K562 (cell line): Measurements from ENCODE around the gene KCNH2. TPM values are rescaled to one million over a fixed set of nuclear protein-coding genes. Genes with fewer than 3 reads are reported as not detected.
A peak's percentile ranks its signal among the peaks of the same experiment; 100 is the strongest.

Experiments used
- CGGBP1 ChIP-seq: fragments of 250-450 bp; sonication (Bioruptor Pico); IDR thresholded peaks from 2 replicates; pipeline ENCODE4 v1.9.0; 2021; ENCODE audit warnings: mild to moderate bottlenecking
- NCOA6 ChIP-seq: fragments of 450-650 bp; IDR thresholded peaks from 2 replicates; pipeline ENCODE4 v1.6.1; 2017; ENCODE audit warnings: mild to moderate bottlenecking
- SAP30 ChIP-seq: fragments of 200-600 bp; sonication (generic); IDR thresholded peaks from 2 replicates; pipeline ENCODE4 v1.6.1; 2012; ENCODE audit warnings: borderline replicate concordance, low read depth, mild to moderate bottlenecking, moderate library complexity, low read length, control low read depth, inconsistent platforms; ENCODE audit not compliant: insufficient read depth, poor library complexity, severe bottlenecking
- ZNF124 ChIP-seq: sonication (generic); formaldehyde crosslinking; IDR thresholded peaks from 2 replicates; pipeline ENCODE4 v1.8.1; 2022; ENCODE audit warnings: missing genetic modification reagents
- ZNF407 ChIP-seq: fragments of 450-650 bp; IDR thresholded peaks from 2 replicates; pipeline ENCODE4 v1.6.1; 2016; ENCODE audit warnings: low read depth
- ZNF507 ChIP-seq: conservative IDR thresholded peaks from 2 replicates; pipeline ENCODE4 v1.6.1; 2017; ENCODE audit warnings: missing genetic modification characterization, missing compliant biosample characterization
- polyA plus RNA-seq, 8 experiments: library from polyadenylated mRNA; depleted of rRNA in 4 of 8; stranded (reverse) in 5 of 8; unstranded in 3 of 8; fragments of >200 nt; fragmentation: Nextera tagmentation in 2 of 8; fragmentation: Illumina TruSeq in 1 of 8; extraction: Ambion mirVana in 2 of 8; extraction: Trizol in 1 of 8; gene quantifications; 2 replicates each; pipeline versions ENCODE4 v1.2.1 to v1.2.3, GENCODE V29; 2011 to 2014; ENCODE audit warnings: inconsistent platforms in 1 of 8, missing spikeins in 1 of 8
- total RNA-seq, 7 experiments: library from RNA; depleted of rRNA in 6 of 7; stranded (reverse); fragments of >200 nt in 6 of 7; fragmentation: Illumina TruSeq in 2 of 7; extraction: Trizol in 2 of 7; gene quantifications; 2 replicates each; pipeline versions ENCODE4 v1.2.1 to v1.2.3, GENCODE V29; 2011 to 2021; ENCODE audit warnings: low replicate concordance in 1 of 7
- TF ChIP-seq, protein P1 (sequence below): fragments of 450-650 bp; formaldehyde crosslinking; IDR thresholded peaks from 2 replicates; pipeline ENCODE4 v1.4.0; 2020; ENCODE audit warnings: mild to moderate bottlenecking, moderate library complexity

Gene KCNH2
- total and polyA plus RNA-seq, 9 of the 15 experiments (the other 6 are each of a cell fraction or from before 2014, with no cell fraction given) = 18.1 to 368 (median 218) TPM

DNA sequence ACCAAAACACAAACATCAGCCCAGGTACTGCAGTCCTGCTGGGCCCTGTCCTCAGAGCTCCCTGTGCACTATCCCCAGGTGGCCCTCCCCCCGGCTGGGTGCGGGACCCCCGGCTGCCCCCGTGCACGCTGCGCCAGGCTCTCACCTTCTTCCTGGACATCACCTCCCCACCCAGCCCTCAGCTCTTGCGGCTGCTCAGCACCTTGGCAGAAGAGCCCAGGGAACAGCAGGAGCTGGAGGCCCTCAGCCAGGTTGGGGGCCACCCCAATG is 31.9 kb upstream of the KCNH2 start (continued):
- TF ChIP-seq ZNF407 (no peak), ZNF124 (CRISPR knock-in tag) (0 out of 2 replicates have a peak, but pooled peaks have one; percentile 74), ZNF507 (no peak), CGGBP1 (CRISPR knock-in tag) (no peak), NCOA6 (no peak), SAP30 (no peak)
- TF ChIP-seq, protein P1, sequence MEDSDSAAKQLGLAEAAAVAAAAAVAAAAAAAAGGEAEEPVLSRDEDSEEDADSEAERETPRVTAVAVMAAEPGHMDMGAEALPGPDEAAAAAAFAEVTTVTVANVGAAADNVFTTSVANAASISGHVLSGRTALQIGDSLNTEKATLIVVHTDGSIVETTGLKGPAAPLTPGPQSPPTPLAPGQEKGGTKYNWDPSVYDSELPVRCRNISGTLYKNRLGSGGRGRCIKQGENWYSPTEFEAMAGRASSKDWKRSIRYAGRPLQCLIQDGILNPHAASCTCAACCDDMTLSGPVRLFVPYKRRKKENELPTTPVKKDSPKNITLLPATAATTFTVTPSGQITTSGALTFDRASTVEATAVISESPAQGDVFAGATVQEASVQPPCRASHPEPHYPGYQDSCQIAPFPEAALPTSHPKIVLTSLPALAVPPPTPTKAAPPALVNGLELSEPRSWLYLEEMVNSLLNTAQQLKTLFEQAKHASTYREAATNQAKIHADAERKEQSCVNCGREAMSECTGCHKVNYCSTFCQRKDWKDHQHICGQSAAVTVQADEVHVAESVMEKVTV (CRISPR knock-in tag) = no peak
